PC-9 (cell line): ENCODE data around the gene HPCA. TPM values are rescaled to one million over a fixed set of nuclear protein-coding genes. Genes with fewer than 3 reads are reported as not detected.

Experiments
- BruUV-seq: library from RNA; stranded (reverse); fragments of 400-500 nt; replicated peaks from 2 replicates; lab custom pipeline; 2021; lab: Mats Ljungman, UMichigan
- CTCF ChIA-PET: fragments of 300-600 bp; sonication (Branson Sonifier 250); formaldehyde crosslinking; loops from one replicate; lab custom pipeline; 2022; ENCODE audit warnings: antibody characterized with exemption; lab: Charles Lee
- POLR2A ChIA-PET: fragments of 300-600 bp; sonication (Branson Sonifier 250); formaldehyde crosslinking; loops from one replicate; lab custom pipeline; 2022; ENCODE audit warnings: antibody characterized with exemption; ENCODE audit not compliant: unreplicated experiment; lab: Charles Lee
- DNase-seq, 2 experiments: peaks; one replicate each; pipeline versions ENCODE4 v3.0.0 to v3.0.0-alpha.2; 2015 to 2022; ENCODE audit warnings: mixed read lengths in 1 of 2
- H2AFZ ChIP-seq: fragments of 200-600 bp; sonication (generic); 2 replicates; pipeline ENCODE4 v1.8.1; 2017; ENCODE audit warnings: antibody characterized with exemption
- H3F3A ChIP-seq: fragments of 200-600 bp; sonication (generic); 2 replicates; pipeline ENCODE4 v1.8.1; 2017; ENCODE audit warnings: antibody characterized with exemption, mild to moderate bottlenecking, low read depth; ENCODE audit not compliant: insufficient read depth
- H3K27ac ChIP-seq: fragments of 200-600 bp; sonication (generic); 2 replicates; pipeline ENCODE4 v1.6.1; 2016; ENCODE audit warnings: mixed run types
- H3K27me3 ChIP-seq: fragments of 200-600 bp; sonication (generic); 2 replicates; pipeline ENCODE4 v1.6.1; 2016; ENCODE audit warnings: low read depth, mixed run types; ENCODE audit not compliant: insufficient read depth
- H3K36me3 ChIP-seq: fragments of 200-600 bp; sonication (generic); 2 replicates; pipeline ENCODE4 v1.6.1; 2016; ENCODE audit warnings: low read depth, mixed run types
- H3K4me1 ChIP-seq: fragments of 200-600 bp; sonication (generic); replicated peaks from 2 replicates; pipeline ENCODE4 v1.6.1; 2016; ENCODE audit warnings: mixed run types; ENCODE audit not compliant: insufficient read depth
- H3K4me2 ChIP-seq: fragments of 200-600 bp; sonication (generic); 2 replicates; pipeline ENCODE4 v1.6.1; 2017; ENCODE audit warnings: mixed run types
- H3K4me3 ChIP-seq: fragments of 200-600 bp; sonication (generic); 2 replicates; pipeline ENCODE4 v1.6.1; 2016; ENCODE audit warnings: mixed run types
- H3K79me2 ChIP-seq: fragments of 200-600 bp; sonication (generic); 2 replicates; pipeline ENCODE4 v1.6.1; 2017; ENCODE audit warnings: low read depth, mixed run types
- H3K9me2 ChIP-seq: fragments of 200-600 bp; sonication (generic); 2 replicates; pipeline ENCODE4 v1.8.1; 2017; ENCODE audit warnings: mild to moderate bottlenecking; ENCODE audit not compliant: insufficient read depth
- H3K9me3 ChIP-seq: fragments of 200-600 bp; sonication (generic); 2 replicates; pipeline ENCODE4 v1.8.1; 2016; ENCODE audit warnings: low read depth; ENCODE audit not compliant: insufficient read depth
- H4K20me1 ChIP-seq: fragments of 200-600 bp; sonication (generic); 2 replicates; pipeline ENCODE4 v1.8.1; 2017; ENCODE audit not compliant: insufficient read depth
- EZH2 ChIP-seq: fragments of 200-600 bp; sonication (generic); IDR thresholded peaks from 2 replicates; pipeline ENCODE4 v1.8.0; 2017; ENCODE audit warnings: antibody characterized with exemption, low read depth
- intact Hi-C: fragments of 100-400 bp; cut with micrococcal nuclease; formaldehyde crosslinking; loops from one replicate; pipeline ENCODE4 v1.10.0; 2022; ENCODE audit not compliant: unreplicated experiment
- total RNA-seq: library from RNA; stranded (reverse); gene quantifications from 2 replicates; pipeline ENCODE4 v1.2.3, GENCODE V29; 2021
- TF ChIP-seq, protein P1 (sequence below): fragments of 200-600 bp; sonication (generic); conservative IDR thresholded peaks from 2 replicates; pipeline ENCODE4 v1.6.1; 2017; ENCODE audit warnings: mixed run types, antibody characterized with exemption, mild to moderate bottlenecking, moderate library complexity

The HPCA gene
- total RNA-seq, 1 experiment from 2014 or later = not detected

GRCh38 chr1:32884032-32884372 lies 2.3 kb upstream of the HPCA start:
- no peak overlapping the region for H2AFZ ChIP-seq
- H4K20me1 ChIP-seq = no peaks in the 10 kb centered on the region
- H3F3A ChIP-seq = no peaks in the 10 kb centered on the region
- H3K27me3 ChIP-seq = peaks cover 8% of the 10 kb centered on the region; the same call in 1 of the 2 replicates
- no peaks in the 10 kb centered on the region for H3K9me2 ChIP-seq
- no peaks in the 10 kb centered on the region for H3K4me1 ChIP-seq
- H3K36me3 ChIP-seq = no peaks in the 10 kb centered on the region
- ChIA-PET POLR2A (no interaction called here), CTCF (no interaction called here)
- BruUV-seq = no TSS peak
- no peak overlapping the region for H3K27ac ChIP-seq
- TF ChIP-seq EZH2 = no peak
- TF ChIP-seq, protein P1, sequence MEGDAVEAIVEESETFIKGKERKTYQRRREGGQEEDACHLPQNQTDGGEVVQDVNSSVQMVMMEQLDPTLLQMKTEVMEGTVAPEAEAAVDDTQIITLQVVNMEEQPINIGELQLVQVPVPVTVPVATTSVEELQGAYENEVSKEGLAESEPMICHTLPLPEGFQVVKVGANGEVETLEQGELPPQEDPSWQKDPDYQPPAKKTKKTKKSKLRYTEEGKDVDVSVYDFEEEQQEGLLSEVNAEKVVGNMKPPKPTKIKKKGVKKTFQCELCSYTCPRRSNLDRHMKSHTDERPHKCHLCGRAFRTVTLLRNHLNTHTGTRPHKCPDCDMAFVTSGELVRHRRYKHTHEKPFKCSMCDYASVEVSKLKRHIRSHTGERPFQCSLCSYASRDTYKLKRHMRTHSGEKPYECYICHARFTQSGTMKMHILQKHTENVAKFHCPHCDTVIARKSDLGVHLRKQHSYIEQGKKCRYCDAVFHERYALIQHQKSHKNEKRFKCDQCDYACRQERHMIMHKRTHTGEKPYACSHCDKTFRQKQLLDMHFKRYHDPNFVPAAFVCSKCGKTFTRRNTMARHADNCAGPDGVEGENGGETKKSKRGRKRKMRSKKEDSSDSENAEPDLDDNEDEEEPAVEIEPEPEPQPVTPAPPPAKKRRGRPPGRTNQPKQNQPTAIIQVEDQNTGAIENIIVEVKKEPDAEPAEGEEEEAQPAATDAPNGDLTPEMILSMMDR = no peak
- no peaks in the 10 kb centered on the region for H3K9me3 ChIP-seq
- intact Hi-C loops = no loop called here
- no peak for DNase-seq
- H3K4me3 ChIP-seq = no peak overlapping the region
- H3K4me2 ChIP-seq = no peak overlapping the region
- no peaks in the 10 kb centered on the region for H3K79me2 ChIP-seq

DNA sequence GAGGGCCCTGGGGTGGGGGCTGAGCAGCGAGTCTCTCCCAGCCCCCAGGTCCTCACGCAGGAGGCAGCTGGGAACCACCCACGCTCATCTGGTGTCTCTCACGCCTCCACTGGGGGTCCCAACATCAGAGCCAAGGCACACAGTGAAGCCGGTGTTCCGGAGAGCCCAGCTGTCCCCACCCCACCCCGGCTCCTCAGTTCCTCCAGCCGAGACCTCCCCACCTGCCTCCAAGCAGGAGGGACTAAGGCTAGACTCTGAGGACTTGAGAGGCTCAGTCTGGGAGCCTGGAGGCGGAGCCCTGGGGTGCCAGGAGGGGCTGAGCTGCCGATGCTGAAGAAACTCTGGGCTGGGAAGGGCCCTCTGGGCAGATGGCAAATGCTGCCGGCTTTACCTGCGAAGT lies 1.6 kb upstream of the HPCA start:
- H3K4me2 ChIP-seq = no peak overlapping the region
- ChIA-PET CTCF (no interaction called here), POLR2A (no interaction called here)
- H3K4me1 ChIP-seq = no peaks in the 10 kb centered on the region
- no peak for DNase-seq
- no peaks in the 10 kb centered on the region for H4K20me1 ChIP-seq
- TF ChIP-seq, protein P1 = no peak
- TF ChIP-seq EZH2 = no peak
- H3K79me2 ChIP-seq = no peaks in the 10 kb centered on the region
- no peaks in the 10 kb centered on the region for H3K9me3 ChIP-seq
- H2AFZ ChIP-seq = no peak overlapping the region
- no peak overlapping the region for H3K4me3 ChIP-seq
- BruUV-seq = no TSS peak
- H3F3A ChIP-seq = no peaks in the 10 kb centered on the region
- no peak overlapping the region for H3K27ac ChIP-seq
- peaks cover 8% of the 10 kb centered on the region; the same call in 1 of the 2 replicates for H3K27me3 ChIP-seq
- intact Hi-C loops = no loop called here
- H3K36me3 ChIP-seq = no peaks in the 10 kb centered on the region
- no peaks in the 10 kb centered on the region for H3K9me2 ChIP-seq

- H3K9me2 ChIP-seq = no peaks in the 10 kb centered on the region
- DNase-seq = no peak
- H3K4me3 ChIP-seq = no peak overlapping the region
- H3K9me3 ChIP-seq = no peaks in the 10 kb centered on the region
- CTCF ChIA-PET = no interaction called here
- H3K27me3 ChIP-seq = peaks cover 8% of the 10 kb centered on the region; the same call in 1 of the 2 replicates
- no peaks in the 10 kb centered on the region for H3K36me3 ChIP-seq
- H4K20me1 ChIP-seq = no peaks in the 10 kb centered on the region
- H3K4me2 ChIP-seq = no peak overlapping the region
- no TSS peak for BruUV-seq
- H3F3A ChIP-seq = no peaks in the 10 kb centered on the region
- intact Hi-C loops = no loop called here
- no peak for TF ChIP-seq EZH2
- TF ChIP-seq, protein P1 = no peak
- POLR2A ChIA-PET = interaction anchor here (0.6 kb wide), 1 partner anchor 121 kb away, joined by 4 read pairs; no protein-coding TSS in a partner anchor
- H3K27ac ChIP-seq = no peak overlapping the region
- no peaks in the 10 kb centered on the region for H3K4me1 ChIP-seq
- no peak overlapping the region for H2AFZ ChIP-seq
- H3K79me2 ChIP-seq = no peaks in the 10 kb centered on the region
Measured at GRCh38 chr1:32885676-32886003, 651 bp upstream of the HPCA start.
